ENCODE results near the gene SPINK2. TPM values are rescaled to one million over a fixed set of nuclear protein-coding genes. Genes with fewer than 3 reads are reported as not detected.

SPINK2 gene
- total and polyA plus RNA-seq, 2 of the 4 experiments (the other 2 are of a cell fraction) = not detected

GRCh38 chr4:56786955-56787354, 34.5 kb downstream of the SPINK2 start:
- in situ Hi-C loops (cut with MboI; ENCODE audit: low sequenced_read_pairs) = no loop called here
- TF ChIP-seq POLR2A (IDR thresholded peaks at IDR 0.05; ENCODE audit: low read depth, low read length) (no peak), RCOR1 (IDR thresholded peaks at IDR 0.05; ENCODE audit: insufficient replicate concordance, low read length) (peak; percentile 44), USF2 (IDR thresholded peaks at IDR 0.05; ENCODE audit: low read depth, low read length) (no peak), RAD21 (IDR thresholded peaks at IDR 0.05; ENCODE audit: low read length) (no peak), MXI1 (IDR thresholded peaks at IDR 0.05; ENCODE audit: borderline replicate concordance, low read depth, low read length) (no peak), FOS (IDR thresholded peaks at IDR 0.05; ENCODE audit: low read depth, low read length) (peak; percentile 26; the same call in 1 of the 2 replicates), BHLHE40 (IDR thresholded peaks at IDR 0.05; ENCODE audit: low read depth, low read length) (no peak), MAFK (IDR thresholded peaks at IDR 0.05; ENCODE audit: low read depth, low read length) (no peak), RFX5 (IDR thresholded peaks at IDR 0.05; ENCODE audit: low read depth, low read length) (no peak), ELK1 (IDR thresholded peaks at IDR 0.05; ENCODE audit: borderline replicate concordance, low read depth, low read length) (no peak), NFE2L2 (IDR thresholded peaks at IDR 0.05; ENCODE audit: low read depth, low read length) (no peak), CHD1 (IDR thresholded peaks at IDR 0.05; ENCODE audit: low read depth, low read length) (no peak), CEBPB (IDR thresholded peaks at IDR 0.05; ENCODE audit: low read depth, low read length) (no peak), MAZ (IDR thresholded peaks at IDR 0.05; ENCODE audit: borderline replicate concordance, low read depth, low read length) (no peak), SMC3 (IDR thresholded peaks at IDR 0.05; ENCODE audit: low read depth, low read length) (0 out of 2 replicates have a peak, but pooled peaks have one; percentile 6)
- TF ChIP-seq, protein P1, sequence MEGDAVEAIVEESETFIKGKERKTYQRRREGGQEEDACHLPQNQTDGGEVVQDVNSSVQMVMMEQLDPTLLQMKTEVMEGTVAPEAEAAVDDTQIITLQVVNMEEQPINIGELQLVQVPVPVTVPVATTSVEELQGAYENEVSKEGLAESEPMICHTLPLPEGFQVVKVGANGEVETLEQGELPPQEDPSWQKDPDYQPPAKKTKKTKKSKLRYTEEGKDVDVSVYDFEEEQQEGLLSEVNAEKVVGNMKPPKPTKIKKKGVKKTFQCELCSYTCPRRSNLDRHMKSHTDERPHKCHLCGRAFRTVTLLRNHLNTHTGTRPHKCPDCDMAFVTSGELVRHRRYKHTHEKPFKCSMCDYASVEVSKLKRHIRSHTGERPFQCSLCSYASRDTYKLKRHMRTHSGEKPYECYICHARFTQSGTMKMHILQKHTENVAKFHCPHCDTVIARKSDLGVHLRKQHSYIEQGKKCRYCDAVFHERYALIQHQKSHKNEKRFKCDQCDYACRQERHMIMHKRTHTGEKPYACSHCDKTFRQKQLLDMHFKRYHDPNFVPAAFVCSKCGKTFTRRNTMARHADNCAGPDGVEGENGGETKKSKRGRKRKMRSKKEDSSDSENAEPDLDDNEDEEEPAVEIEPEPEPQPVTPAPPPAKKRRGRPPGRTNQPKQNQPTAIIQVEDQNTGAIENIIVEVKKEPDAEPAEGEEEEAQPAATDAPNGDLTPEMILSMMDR (conservative IDR thresholded peaks at IDR 0.05; ENCODE audit: low read depth, low read length) = no peak
- Histone ChIP-seq H4K20me1 (ENCODE audit: insufficient read depth, low read length) (no peaks in the 10 kb centered on the region), H3K79me1 (ENCODE audit: low read depth in 1 of 2, low read length in 2 of 2) (no peaks in the 10 kb centered on the region), H3K18ac (ENCODE audit: low read depth, low read length) (no peak overlapping the region), H2BK120ac (ENCODE audit: low read depth, low read length) (no peak overlapping the region; the same call in 1 of the 2 replicates), H4K8ac (ENCODE audit: low read depth in 2 of 2, low read length in 2 of 2) (peak overlapping the region in 1 of 2 experiments; percentile 72; a peak in 1 of 4 replicates), H3K27me3 (ENCODE audit: control insufficient read depth, insufficient read depth, low read length) (peaks cover 10% of the 10 kb centered on the region), H2BK20ac (ENCODE audit: low read depth, low read length) (peak overlapping the region; percentile 10; the same call in 1 of the 2 replicates), H2AK5ac (ENCODE audit: low read depth, low read length) (no peak overlapping the region), H3K9me3 (ENCODE audit: control insufficient read depth, insufficient read depth, low read length) (no peaks in the 10 kb centered on the region), H4K5ac (ENCODE audit: low read depth, low read length) (no peak overlapping the region), H2AFZ (replicated peaks; ENCODE audit: low read length, poor library complexity) (no peak overlapping the region), H3K4me2 (ENCODE audit: low read depth, low read length) (0 out of 2 replicates have a peak overlapping the region, but pooled peaks have one; percentile 20), H2BK15ac (ENCODE audit: low read depth, low read length) (no peak overlapping the region), H3K23ac (ENCODE audit: low read depth, low read length) (no peak overlapping the region), H2BK5ac (ENCODE audit: low read depth, low read length, poor library complexity, severe bottlenecking) (no peak overlapping the region), H3K4me1 (ENCODE audit: control insufficient read depth, insufficient read depth, low read length) (peaks cover 7% of the 10 kb centered on the region), H2AK9ac (replicated peaks; ENCODE audit: low read depth, low read length, poor library complexity) (no peak overlapping the region), H3K27ac (ENCODE audit: insufficient read depth, low read length) (no peak overlapping the region; the same call in 1 of the 2 replicates), H3K14ac (replicated peaks; ENCODE audit: low read depth, low read length) (no peak overlapping the region), H3K4ac (ENCODE audit: low read depth, low read length) (no peak overlapping the region), H3K9me1 (ENCODE audit: insufficient read depth, low read length) (peaks cover 3% of the 10 kb centered on the region; the same call in 1 of the 2 replicates), H4K91ac (ENCODE audit: insufficient read depth, low read depth, low read length) (no peak overlapping the region), H3K36me3 (ENCODE audit: control insufficient read depth, insufficient read depth, low read length) (no peaks in the 10 kb centered on the region), H3K9ac (ENCODE audit: low read depth, low read length) (no peak overlapping the region), H3K4me3 (ENCODE audit: insufficient read depth, low read depth, low read length) (no peak overlapping the region), H3K56ac (ENCODE audit: extremely low read depth, insufficient read depth, low read length) (no peak overlapping the region)
- DNase-seq (peak; percentile 96), ATAC-seq (ENCODE audit: low read depth) (peak; percentile 94)
- WGBS, 2 experiments (ENCODE audit: extremely low coverage in 2 of 2, insufficient read length in 1 of 2) = 3% methylated on average over 6 of the region's 9 CpGs; no CpG with 5 or more reads in 1 of the 2 experiments
- intact Hi-C loops (cut with micrococcal nuclease) = no loop called here
- ChIA-PET CTCF (interaction anchor here (1.0 to 1.5 kb wide), 3 partner anchors 10 to 50 kb away, joined by 4 to 7 read pairs (median 4); no protein-coding TSS in a partner anchor), POLR2A (ENCODE audit: unreplicated experiment) (no interaction called here)
- no TSS peak for BruUV-seq (replicated peaks)
- dilution Hi-C loops (cut with HindIII; ENCODE audit: low sequenced_read_pairs, unreplicated experiment) = no loop called here
